ENCODE results near the gene ETDA. TPM values are rescaled to one million over a fixed set of nuclear protein-coding genes. Genes with fewer than 3 reads are reported as not detected.

The ETDA gene
- total RNA-seq, 1 experiment from 2014 or later = not detected

Other genes starting within 250 kb of the ETDA start
- not detected in 2 replicates for gene RTL8B, start 229.5 kb upstream of the ETDA start, total RNA-seq (2014; rRNA removed; shearing (Covaris generic); ENCODE audit: low replicate concordance)
- gene RTL8C, start 219.7 kb upstream of the ETDA start, total RNA-seq (2014; rRNA removed; shearing (Covaris generic); ENCODE audit: low replicate concordance) = not detected in 2 replicates
- not detected in 2 replicates for gene RTL8A, start 199.9 kb upstream of the ETDA start, total RNA-seq (2014; rRNA removed; shearing (Covaris generic); ENCODE audit: low replicate concordance)
- gene SMIM10L2B, start 153.3 kb upstream of the ETDA start, total RNA-seq (2014; rRNA removed; shearing (Covaris generic); ENCODE audit: low replicate concordance) = not detected in 2 replicates
- not detected in 2 replicates for gene ETDB, start 131.5 kb upstream of the ETDA start, total RNA-seq (2014; rRNA removed; shearing (Covaris generic); ENCODE audit: low replicate concordance)
- not detected in 2 replicates for gene CT55, start 80.7 kb upstream of the ETDA start, total RNA-seq (2014; rRNA removed; shearing (Covaris generic); ENCODE audit: low replicate concordance)
- not detected in 2 replicates for gene ETDC, start 57.4 kb downstream of the ETDA start, total RNA-seq (2014; rRNA removed; shearing (Covaris generic); ENCODE audit: low replicate concordance)
- 8.5 TPM in 2 replicates for gene ZNF75D, start 92.0 kb downstream of the ETDA start, total RNA-seq (2014; rRNA removed; shearing (Covaris generic); ENCODE audit: low replicate concordance)
- 2.6 and 5.9 TPM in 2 replicates for gene ZNF449, start 92.7 kb downstream of the ETDA start, total RNA-seq (2014; rRNA removed; shearing (Covaris generic); ENCODE audit: low replicate concordance)
- gene SMIM10L2A, start 169.9 kb downstream of the ETDA start, total RNA-seq (2014; rRNA removed; shearing (Covaris generic); ENCODE audit: low replicate concordance) = 0.11 and 0.79 TPM in 2 replicates

Measured in Karpas-422 (cell line).